ENCODE results near the gene CYTH2.

- no peak for TF ChIP-seq PATZ1 (CRISPR knock-in tag; IDR thresholded peaks at IDR 0.05; ENCODE audit: borderline replicate concordance)
- TF ChIP-seq ZFP3 (CRISPR knock-in tag; IDR thresholded peaks at IDR 0.05): no peak
- no peak for TF ChIP-seq BACH2 (CRISPR knock-in tag; IDR thresholded peaks at IDR 0.05; ENCODE audit: borderline replicate concordance)
- no peak for TF ChIP-seq CREB5 (CRISPR knock-in tag; IDR thresholded peaks at IDR 0.05; ENCODE audit: low read depth)
- no peak for TF ChIP-seq ARNTL (CRISPR knock-in tag; IDR thresholded peaks at IDR 0.05; ENCODE audit: borderline replicate concordance, low read depth)
- no peak for TF ChIP-seq POU6F1 (CRISPR knock-in tag; IDR thresholded peaks at IDR 0.05; ENCODE audit: borderline replicate concordance, low read depth)
- TF ChIP-seq TOX (CRISPR knock-in tag; IDR thresholded peaks at IDR 0.05; ENCODE audit: borderline replicate concordance): no peak
- TF ChIP-seq ZNF70 (CRISPR knock-in tag; IDR thresholded peaks at IDR 0.05): no peak
Observed at GRCh38 chr19:48506138-48506733, 37.1 kb downstream of the CYTH2 start.
